Hepatocyte (in vitro differentiated cells): ENCODE results near the gene SNX20. TPM values are rescaled to one million over a fixed set of nuclear protein-coding genes. Genes with fewer than 3 reads are reported as not detected.
A peak's percentile ranks its signal among the peaks of the same experiment; 100 is the strongest.

Source experiments
- DNase-seq: peaks from one replicate; pipeline ENCODE4 v3.0.0-alpha.2; 2016; ENCODE audit warnings: low spot score
- H2AFZ ChIP-seq: fragments of 200-600 bp; sonication (generic); 2 replicates; pipeline ENCODE4 v1.6.0; 2016; ENCODE audit warnings: antibody characterized with exemption, mild to moderate bottlenecking
- H3K27ac ChIP-seq: fragments of 200-600 bp; sonication (generic); 2 replicates; pipeline ENCODE4 v1.5.1; 2016; ENCODE audit warnings: mild to moderate bottlenecking
- H3K27me3 ChIP-seq: fragments of 200-600 bp; sonication (generic); 2 replicates; pipeline ENCODE4 v1.6.1; 2016
- H3K36me3 ChIP-seq: fragments of 200-600 bp; sonication (generic); replicated peaks from 2 replicates; pipeline ENCODE4 v1.5.1; 2016; ENCODE audit warnings: low read depth; ENCODE audit not compliant: insufficient read depth
- H3K4me1 ChIP-seq: fragments of 200-600 bp; sonication (generic); 2 replicates; pipeline ENCODE4 v1.5.1; 2016; ENCODE audit warnings: mild to moderate bottlenecking, moderate library complexity; ENCODE audit not compliant: insufficient read depth
- H3K4me2 ChIP-seq: fragments of 200-600 bp; sonication (generic); 2 replicates; pipeline ENCODE4 v1.6.0; 2016
- H3K4me3 ChIP-seq: fragments of 200-600 bp; sonication (generic); 2 replicates; pipeline ENCODE4 v1.5.1; 2016; ENCODE audit warnings: mild to moderate bottlenecking
- H3K79me2 ChIP-seq: fragments of 200-600 bp; sonication (generic); 2 replicates; pipeline ENCODE4 v1.6.0; 2017; ENCODE audit warnings: mild to moderate bottlenecking
- H3K9me2 ChIP-seq: fragments of 200-600 bp; sonication (generic); replicated peaks from 2 replicates; pipeline ENCODE4 v1.6.0; 2017; ENCODE audit warnings: mild to moderate bottlenecking; ENCODE audit not compliant: insufficient read depth
- H3K9me3 ChIP-seq: fragments of 200-600 bp; sonication (generic); 2 replicates; pipeline ENCODE4 v1.5.1; 2016; ENCODE audit warnings: low read depth, mild to moderate bottlenecking
- H4K20me1 ChIP-seq: fragments of 200-600 bp; sonication (generic); 2 replicates; pipeline ENCODE4 v1.6.0; 2016; ENCODE audit warnings: mild to moderate bottlenecking; ENCODE audit not compliant: insufficient read depth, poor library complexity, severe bottlenecking
- CTCF ChIP-seq: fragments of 200-600 bp; sonication (generic); IDR thresholded peaks from 2 replicates; pipeline ENCODE4 v1.5.1; 2016; ENCODE audit warnings: antibody characterized with exemption, mild to moderate bottlenecking; ENCODE audit not compliant: poor library complexity
- EZH2 ChIP-seq: fragments of 200-600 bp; sonication (generic); IDR thresholded peaks from 2 replicates; pipeline ENCODE4 v1.6.1; 2016; ENCODE audit warnings: antibody characterized with exemption, mild to moderate bottlenecking, borderline replicate concordance
- EZH2phosphoT487 ChIP-seq: fragments of 200-600 bp; sonication (generic); IDR thresholded peaks from one replicate; pipeline ENCODE4 v1.6.1; 2018; ENCODE audit warnings: antibody characterized with exemption, mild to moderate bottlenecking, low read depth, moderate library complexity; ENCODE audit not compliant: unreplicated experiment, severe bottlenecking
- WGBS: methylation state at CpG from one replicate; pipeline ENCODE4 v1.1.6; 2016; ENCODE audit warnings: low lambda C conversion rate; ENCODE audit errors: missing lambda C conversion rate; 5-methylcytosine and 5-hydroxymethylcytosine counted together
- polyA plus RNA-seq: library from polyadenylated mRNA; unstranded; fragments of >200 nt; fragmentation: Nextera tagmentation; extraction: Ambion mirVana; gene quantifications from 2 replicates; pipeline ENCODE4 v1.2.1, GENCODE V29; 2016
- total RNA-seq: library from RNA; depleted of rRNA; stranded (reverse); fragments of >200 nt; gene quantifications from 2 replicates; pipeline ENCODE4 v1.2.3, GENCODE V29; 2014

Gene SNX20
- total and polyA plus RNA-seq, 2 experiments from 2014 or later = not detected

GRCh38 chr16:50674831-50675230 lies 6.3 kb downstream of the SNX20 start:
- WGBS = 95% methylated on average over 4 of the region's 4 CpGs
- TF ChIP-seq EZH2phosphoT487 (no peak), CTCF (no peak), EZH2 (no peak)

GRCh38 chr16:50673496-50674275 lies 7.4 kb downstream of the SNX20 start:
- TF ChIP-seq EZH2 = no peak
- no peak for TF ChIP-seq CTCF
- TF ChIP-seq EZH2phosphoT487 = no peak
- no peaks in the 10 kb centered on the region for H3K36me3 ChIP-seq
- H3K9me3 ChIP-seq = peaks cover 4% of the 10 kb centered on the region
- H3K9me2 ChIP-seq = no peaks in the 10 kb centered on the region
- H2AFZ ChIP-seq = no peak overlapping the region
- H4K20me1 ChIP-seq = no peaks in the 10 kb centered on the region
- no peaks in the 10 kb centered on the region for H3K79me2 ChIP-seq
- no peaks in the 10 kb centered on the region for H3K4me1 ChIP-seq
- H3K4me3 ChIP-seq = no peak overlapping the region
- no peak overlapping the region for H3K4me2 ChIP-seq
- H3K27me3 ChIP-seq = no peaks in the 10 kb centered on the region
- WGBS = 98% methylated on average over 63 of the region's 70 CpGs
- no peak overlapping the region for H3K27ac ChIP-seq
- no peak for DNase-seq

More at GRCh38 chr16:50674831-50675230, 6.3 kb downstream of the SNX20 start:
- Histone ChIP-seq H3K79me2 (no peaks in the 10 kb centered on the region), H3K9me2 (no peaks in the 10 kb centered on the region), H4K20me1 (no peaks in the 10 kb centered on the region), H3K4me3 (no peak overlapping the region), H3K36me3 (no peaks in the 10 kb centered on the region), H3K27me3 (no peaks in the 10 kb centered on the region), H3K4me1 (no peaks in the 10 kb centered on the region), H3K9me3 (peaks cover 4% of the 10 kb centered on the region), H2AFZ (no peak overlapping the region), H3K4me2 (no peak overlapping the region), H3K27ac (no peak overlapping the region)
- no peak for DNase-seq

- H3K9me3 ChIP-seq = peaks cover 4% of the 10 kb centered on the region
- TF ChIP-seq CTCF (peak; percentile 36), EZH2 (no peak)
- 40% methylated on average over 2 of the region's 2 CpGs for WGBS
These were observed 9.4 kb downstream of the SNX20 start for GRCh38 chr16:50671644-50672260.

More at GRCh38 chr16:50671644-50672260, 9.4 kb downstream of the SNX20 start:
- H3K27me3 ChIP-seq = no peaks in the 10 kb centered on the region
- no peak overlapping the region for H3K4me2 ChIP-seq
- no peak overlapping the region for H2AFZ ChIP-seq
- no peaks in the 10 kb centered on the region for H4K20me1 ChIP-seq
- no peaks in the 10 kb centered on the region for H3K36me3 ChIP-seq
- no peaks in the 10 kb centered on the region for H3K79me2 ChIP-seq
- H3K9me2 ChIP-seq = no peaks in the 10 kb centered on the region
- H3K4me3 ChIP-seq = no peak overlapping the region
- no peak for DNase-seq
- no peaks in the 10 kb centered on the region for H3K4me1 ChIP-seq
- H3K27ac ChIP-seq = no peak overlapping the region
